Amniotic epithelial cell (primary cell): ENCODE results near the gene TAOK1.
A peak's percentile ranks its signal among the peaks of the same experiment; 100 is the strongest.

Source experiments
- DNase-seq: peaks from one replicate; pipeline ENCODE4 v3.0.0-alpha.2; 2010; ENCODE audit warnings: low read depth

Gene TAOK1

DNA sequence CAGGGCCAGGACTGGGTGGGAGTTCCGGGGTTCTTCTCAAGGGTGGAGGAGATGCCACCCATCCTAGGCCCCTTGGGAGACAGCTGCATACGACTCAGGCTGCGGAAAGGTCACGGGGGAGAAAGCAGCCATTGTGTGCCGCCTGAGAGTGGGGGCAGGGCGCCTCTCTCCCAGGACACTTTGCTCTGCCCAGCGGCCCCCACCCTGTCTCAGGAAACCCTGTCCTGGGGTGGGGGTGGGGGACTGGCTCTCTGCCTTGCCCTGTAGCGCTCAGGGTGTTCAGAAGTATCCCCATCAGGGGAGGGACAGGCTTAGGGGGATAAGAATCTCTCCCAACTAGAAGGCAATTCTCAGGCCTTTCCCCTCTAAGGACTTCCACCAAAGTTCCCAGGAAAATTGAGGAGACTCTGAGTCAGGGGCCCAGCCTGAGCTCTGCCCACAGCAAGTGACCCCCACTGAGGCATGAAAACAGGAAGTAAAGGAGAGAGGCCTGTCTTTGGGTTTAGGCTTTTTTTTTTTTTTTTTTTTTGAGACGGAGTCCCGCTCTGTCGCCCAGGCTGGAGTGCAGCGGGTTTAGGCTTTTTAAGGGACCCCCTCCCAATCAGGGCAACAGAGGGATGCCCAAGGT lies 194.4 kb downstream of the TAOK1 start:
- DNase-seq: no peak

DNA sequence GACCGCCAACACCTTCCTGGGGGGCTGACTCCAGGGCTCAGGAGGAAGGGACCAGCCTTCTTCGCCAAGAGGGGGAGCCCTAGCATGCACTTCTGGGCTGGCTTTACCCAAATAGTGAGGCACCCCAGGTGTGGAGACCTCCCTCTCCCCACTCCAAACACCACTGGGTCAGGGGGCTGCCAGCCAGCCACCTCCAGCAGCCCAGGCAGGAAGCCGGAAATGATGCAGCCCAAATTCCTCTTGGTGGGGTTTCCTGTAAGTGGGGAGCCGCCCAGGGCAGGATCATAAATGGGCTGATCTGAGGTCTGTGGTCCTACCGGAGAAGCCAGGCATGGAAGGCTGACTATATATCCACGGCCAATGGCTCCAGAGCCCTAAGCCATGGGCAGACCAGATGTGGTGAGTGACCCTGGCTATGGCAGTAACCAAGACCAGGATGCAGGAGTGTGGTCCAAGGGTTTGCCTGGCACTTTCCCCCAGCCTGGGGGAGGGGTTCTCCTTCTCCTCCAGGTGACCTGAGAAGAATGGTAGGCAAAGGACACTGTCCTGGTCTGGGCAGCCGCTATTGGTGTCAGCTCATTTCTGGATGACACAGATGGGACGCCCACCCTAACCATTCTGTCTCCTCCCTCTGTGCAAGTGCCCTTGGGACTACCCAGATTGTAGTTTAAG lies 195.1 kb downstream of the TAOK1 start:
- DNase-seq: no peak

DNA sequence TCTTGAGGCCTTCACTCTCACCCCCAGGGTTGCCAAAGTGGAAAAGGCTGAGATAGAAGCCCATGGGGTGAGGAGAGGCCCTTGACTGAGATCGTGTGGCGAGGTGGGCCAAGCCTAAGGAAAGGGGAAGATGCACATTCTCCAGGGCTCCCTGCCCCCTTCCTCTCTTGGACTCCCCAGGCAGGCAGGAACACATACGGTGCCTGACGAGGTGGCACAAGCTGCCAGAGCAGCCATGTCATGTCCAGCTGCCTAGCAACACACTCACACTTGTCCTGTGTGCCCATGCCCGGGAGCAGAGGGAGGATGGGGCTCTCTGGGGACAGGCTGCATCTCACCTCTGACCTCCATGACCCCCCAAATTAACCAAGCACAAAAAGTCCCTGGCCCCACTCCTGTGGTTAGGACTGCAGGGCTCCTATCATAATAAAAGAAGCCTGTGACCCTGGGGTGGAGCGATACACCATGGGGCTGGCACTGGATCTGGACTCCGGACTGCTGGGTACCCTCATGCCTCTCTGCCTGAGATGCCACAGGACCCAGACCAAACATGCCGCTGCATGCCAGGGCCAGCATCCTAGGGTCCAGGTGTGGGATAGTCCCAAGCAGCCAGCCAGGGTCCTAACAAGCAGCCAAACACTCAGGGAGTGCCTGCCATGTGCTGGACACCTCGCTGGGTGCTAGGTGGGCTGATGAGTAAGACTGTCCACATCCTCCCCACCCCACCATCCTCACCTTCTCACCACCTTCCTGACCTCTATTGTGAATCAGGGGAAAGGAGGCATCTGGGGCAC lies 196.7 kb downstream of the TAOK1 start:
- DNase-seq: no peak

DNA sequence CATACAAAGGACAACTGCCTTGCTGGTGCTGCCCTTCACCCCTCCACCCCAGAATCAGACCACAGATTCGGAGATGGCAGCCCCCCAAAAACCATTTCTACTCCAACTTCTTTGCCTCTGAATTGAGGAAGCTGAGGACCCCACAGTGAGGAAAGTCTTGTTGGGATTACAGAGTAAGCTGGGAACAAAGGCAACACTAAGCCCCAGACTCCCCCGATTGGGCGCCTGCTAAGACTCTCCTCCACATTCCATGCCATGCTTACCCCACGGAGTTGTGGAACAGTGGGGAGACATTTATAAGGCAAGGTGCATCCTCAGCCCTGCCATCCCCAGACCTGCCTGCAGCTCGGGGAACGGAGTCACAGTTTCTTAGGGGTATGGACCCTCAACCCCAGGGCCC lies 197.4 kb downstream of the TAOK1 start:
- DNase-seq: no peak

DNA sequence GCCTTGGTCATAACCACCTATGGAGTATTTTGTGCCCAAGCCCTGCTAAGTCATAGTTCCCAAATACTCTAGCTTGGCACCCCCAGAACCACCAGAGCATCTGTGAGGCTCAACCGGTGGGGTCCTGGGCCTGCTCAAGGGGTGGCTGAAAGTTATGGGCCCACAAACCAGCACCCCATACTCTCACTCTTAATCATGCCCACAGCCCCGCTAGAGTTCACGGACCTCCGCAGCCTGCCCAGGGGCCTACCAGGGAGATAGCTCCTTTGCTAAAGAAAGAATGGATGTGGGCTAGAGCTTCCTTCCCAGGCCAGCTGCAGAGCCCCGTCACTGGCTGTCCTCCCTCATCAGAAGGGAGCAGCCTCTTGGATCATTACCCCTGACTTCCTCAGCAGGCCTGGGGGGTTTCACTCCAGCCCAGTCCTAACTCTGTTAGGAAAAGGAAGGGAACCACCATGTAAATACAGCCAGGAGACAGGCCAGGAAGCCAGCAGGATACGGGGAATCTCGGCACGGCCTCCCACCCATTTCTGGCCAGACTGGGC lies 197.9 kb downstream of the TAOK1 start:
- no peak for DNase-seq

DNA sequence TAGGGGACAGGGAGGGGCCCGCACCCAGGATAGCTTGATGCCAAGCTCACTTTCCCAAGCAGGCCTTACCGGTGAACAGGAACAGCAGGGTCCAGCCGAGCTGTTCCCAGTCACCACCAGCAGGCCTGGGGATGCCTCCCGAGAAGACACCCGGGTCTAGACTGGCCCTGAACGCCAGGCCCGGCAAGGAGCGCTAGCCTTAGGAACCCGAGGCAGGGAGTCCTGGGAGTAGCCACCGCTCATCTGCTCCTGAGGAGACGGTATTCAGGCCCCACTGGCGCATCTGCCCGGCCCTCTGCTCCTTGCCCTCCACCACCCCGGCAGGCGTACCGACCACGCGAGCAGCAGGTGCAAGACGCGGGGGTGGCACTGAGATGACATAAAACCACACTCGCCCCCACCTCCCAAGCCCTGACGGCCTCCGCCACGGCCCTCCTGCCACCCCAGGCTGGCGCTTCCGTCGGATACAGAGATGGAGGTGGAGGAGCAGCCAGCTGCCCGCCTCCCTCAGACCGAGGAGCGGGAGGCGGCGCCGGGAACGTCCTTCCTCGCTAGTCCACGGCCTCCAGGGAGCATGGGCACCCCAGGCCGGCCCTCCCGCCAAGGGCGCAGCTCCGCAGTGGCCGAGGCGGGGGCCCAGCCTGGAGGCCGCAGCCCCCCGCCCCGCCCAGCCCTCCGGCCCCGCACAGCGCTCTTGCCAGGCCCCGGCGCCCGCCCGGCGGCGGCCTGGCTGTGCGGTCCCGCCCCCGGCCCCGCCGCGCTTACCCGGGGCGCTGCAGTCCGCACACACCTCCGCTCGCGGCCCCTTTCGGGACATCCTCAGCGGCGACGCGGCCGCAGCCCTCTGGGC lies 198.6 kb downstream of the TAOK1 start:
- DNase-seq: peak; percentile 16

DNA sequence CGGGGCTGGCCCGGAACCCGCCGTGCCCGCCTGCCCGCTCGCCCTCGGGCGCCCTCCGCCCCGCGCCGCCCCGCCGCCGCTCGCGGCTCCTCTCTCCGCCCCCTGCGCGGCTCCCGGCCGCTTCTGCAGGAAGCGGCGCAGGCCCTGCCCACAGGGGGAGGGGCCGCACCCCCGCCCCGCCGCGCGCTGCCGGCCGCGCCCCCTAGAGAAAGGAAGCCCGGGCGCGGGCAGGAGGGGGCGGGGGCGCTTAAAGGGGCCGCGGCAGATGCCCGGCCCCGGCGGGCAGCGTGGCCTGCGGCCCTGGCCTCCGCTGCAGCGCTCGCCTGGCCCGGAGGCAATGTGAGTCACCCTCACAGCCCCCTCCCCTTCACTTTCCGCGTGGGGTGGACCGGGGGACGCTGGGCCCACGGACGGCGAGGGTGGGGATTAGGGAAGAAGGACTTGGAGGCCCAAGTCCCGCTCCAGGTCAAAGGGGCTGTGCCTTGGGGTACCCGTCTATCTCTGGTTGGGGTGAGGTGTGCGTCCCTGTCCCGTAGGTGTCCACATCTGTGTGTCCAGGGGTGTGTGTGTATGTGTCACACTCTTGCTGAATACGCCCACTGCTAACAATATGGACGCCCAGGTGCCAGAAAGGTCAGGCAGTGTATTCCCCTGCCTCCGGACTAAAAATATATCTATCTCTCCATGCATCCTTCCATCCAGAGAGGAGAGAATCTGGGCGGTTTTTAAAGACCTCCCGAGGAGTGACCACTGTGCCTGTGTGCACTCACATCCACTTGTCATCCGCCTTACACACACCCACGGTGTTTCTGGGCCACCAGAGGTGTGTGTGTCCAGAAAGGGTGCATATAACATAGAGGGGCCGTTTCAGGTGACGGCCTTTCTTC lies 199.6 kb downstream of the TAOK1 start, which contains the start of gene GIT1:
GIT1 (minus strand) TSS at position 125 of the 887 bp plus-strand sequence. CDS start 270 bp downstream, outside the sequence.
- DNase-seq: peak; percentile 77

DNA sequence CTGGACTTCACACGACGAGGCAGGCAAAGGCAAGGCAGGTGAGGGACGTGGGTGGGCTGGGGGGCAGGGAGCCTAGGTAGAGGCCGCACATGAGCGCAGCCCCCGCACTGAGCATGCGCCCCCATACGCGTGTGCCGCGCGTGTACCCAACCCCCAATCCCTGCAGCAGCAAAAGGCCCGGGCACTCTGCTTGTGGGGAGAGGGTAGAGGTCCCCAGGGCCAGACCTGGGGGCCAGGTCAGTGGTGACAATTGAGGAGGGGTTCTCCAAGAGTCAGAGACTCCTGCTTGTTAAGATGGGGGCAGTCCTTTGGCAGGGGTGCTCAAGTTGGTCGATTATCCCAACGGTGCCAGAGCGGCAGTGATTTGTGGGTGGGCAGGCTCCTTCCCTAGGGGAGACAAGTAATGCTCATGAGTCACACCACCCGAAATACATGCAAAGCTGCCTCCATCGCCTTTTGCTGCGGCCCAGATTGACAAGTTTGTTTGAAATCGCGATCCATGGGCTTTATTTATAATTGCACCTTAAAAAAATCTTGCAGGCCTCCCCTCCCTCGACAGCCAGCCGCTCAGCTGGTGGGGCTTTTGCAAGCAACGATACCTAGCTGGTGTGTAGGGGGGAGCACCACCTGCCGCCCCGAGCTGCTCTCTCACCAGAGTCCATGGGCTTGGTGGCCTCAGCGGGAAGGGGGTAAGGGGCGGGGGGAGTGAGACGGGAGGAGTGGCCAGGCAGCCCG lies 200.4 kb downstream of the TAOK1 start:
- DNase-seq: peak; percentile 52

DNA sequence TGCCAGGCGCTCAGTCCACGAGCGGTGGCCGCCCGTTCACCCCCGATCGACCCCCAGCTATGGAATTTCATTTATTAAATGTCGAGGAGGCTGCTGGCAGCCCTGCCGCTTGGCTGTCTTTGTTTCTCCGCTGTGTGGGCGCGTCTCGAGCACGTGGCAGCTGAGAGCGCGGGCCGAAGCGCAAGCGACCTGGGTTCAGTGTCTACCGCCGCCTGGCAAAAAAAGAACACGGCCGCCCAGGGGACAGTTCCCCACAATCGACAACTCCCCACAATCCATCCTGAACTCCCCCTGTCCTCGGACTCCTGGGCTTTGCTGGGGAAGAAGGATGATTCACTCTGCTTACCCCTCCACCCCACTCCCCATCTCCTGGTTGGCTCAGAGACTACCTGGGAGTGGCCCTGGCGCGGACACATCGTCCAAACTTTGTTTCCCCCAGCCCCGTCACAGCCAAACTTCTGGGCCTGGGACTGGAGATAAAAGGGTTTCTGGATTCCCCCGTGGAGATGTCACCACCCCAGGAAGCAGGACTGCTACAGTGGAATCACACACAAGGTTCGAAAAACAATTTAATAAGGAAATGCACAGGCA lies 201.1 kb downstream of the TAOK1 start:
- DNase-seq: peak; percentile 50

DNA sequence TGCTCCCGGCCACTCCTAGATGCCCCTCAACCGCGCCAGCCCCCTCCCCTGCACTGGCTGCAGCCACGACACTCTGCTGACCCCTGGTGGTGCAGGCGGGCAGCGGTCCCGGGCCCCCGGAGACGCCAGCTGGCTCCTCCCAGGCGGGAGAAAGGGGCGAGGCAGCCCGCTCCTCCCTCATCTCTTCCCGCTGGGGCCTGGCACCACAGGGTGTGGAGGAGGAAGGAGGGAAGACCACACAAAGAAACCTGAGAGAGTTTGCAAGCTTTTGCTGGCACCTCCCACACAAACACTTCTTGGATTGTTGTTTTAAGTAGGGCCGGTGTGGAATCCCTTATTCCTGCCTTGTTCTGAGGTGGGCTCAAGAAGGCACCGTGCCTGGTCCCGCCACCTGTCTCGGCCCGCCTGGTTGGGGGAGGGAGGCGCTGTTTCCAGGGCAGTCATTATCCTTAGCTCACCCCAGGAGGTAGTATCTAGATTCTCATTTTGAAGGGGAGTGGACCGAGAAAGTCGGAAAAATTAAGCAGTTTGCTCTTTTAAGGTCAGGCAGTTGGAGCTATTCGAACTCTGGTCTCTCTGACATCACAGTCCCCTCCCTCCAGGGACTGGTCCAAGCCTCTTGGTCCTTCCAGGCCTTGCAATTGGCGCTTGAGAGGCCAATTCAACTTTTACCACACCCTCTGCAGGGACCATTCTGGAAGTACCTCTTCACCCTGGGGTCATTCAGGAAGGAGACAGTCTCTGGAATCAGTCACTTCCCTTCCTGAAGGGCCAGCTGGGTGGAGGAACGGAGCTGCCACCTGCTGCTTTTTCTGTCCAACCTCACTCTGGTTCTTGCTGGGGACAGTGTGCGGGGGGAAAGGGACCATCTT lies 201.8 kb downstream of the TAOK1 start:
- DNase-seq: peak; percentile 89

DNA sequence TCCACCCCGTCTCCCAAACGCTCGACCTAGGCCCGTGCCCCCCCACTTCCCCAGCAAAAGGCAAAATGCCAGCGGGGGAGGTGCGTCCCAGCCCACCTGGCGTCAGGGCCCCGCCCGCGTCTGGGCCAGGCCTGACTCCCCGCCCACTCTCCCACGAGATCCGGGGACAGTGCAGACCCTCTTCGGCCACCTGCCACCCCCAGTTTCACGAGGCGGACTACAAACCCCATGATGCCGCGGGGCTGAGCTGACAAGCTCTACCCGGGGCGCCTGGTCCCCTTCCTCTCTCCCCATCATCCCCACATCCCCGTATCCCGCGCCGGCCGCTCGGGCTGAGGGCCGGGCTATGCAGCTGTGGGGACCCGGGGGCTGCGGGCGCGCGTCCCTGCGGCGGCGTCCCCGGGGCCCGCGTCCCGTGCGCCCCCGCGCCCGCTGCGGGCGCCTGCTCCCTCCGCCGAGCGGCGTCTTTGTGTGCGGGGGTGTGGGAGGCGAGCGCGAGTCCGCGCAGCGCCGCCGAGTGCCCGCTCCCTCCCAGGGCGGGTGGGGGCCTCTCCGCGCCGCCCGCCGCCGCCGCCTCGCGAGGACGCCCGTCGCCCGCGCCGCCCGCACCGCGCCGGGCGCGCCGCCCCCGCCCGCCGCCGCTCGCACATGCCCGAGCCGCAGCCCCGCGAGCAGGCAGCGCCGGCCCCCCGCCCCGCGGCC lies 202.8 kb downstream of the TAOK1 start, which contains the start of gene ANKRD13B:
ANKRD13B (plus strand) TSS at position 283 of the 702 bp plus-strand sequence. CDS start 490 bp downstream, outside the sequence.
- no peak for DNase-seq

DNA sequence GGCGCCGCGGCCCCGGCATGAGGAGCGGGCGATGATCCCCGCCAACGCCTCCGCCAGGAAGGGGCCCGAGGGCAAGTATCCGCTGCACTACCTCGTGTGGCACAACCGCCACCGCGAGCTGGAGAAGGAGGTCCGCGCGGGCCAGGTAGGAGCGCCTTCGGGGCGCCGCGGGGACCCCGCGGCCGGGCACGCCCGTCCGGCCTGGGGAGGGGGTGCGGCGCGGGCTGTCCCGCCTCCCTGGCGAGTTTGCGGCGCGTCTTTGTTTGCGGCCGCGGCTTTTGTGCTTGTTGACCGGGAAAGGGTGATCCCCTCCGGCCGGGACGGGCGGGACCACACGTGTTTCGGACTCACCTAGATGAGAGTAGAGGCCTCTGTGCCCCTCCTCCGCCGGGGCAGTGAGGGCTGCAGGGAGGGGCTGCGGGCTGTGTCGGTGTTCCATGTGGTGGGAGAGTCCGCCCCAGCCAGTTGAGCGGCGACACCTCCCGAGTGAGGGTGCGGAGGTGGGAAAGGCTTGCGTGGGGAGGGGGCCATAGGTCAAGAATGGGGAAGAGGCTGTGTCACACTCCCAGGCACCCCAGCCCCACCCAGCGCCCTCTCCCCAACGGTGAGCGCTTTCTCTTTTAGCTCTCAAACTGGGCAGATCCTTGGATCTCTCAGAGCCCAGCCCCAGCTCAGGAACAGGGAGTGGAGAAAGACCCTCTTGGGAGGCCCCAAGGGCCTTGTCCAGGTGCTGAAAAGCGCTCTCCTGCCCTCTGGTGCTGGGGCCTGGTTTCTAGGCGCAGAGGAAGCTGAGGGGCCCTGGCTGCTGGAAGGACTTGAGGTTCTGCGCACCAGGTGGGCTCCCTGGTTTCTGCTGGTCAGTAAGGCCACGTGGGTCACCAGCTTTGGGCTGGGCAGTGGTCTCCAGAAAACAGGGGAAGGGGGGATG lies 203.7 kb downstream of the TAOK1 start:
- peak; percentile 31 for DNase-seq

DNA sequence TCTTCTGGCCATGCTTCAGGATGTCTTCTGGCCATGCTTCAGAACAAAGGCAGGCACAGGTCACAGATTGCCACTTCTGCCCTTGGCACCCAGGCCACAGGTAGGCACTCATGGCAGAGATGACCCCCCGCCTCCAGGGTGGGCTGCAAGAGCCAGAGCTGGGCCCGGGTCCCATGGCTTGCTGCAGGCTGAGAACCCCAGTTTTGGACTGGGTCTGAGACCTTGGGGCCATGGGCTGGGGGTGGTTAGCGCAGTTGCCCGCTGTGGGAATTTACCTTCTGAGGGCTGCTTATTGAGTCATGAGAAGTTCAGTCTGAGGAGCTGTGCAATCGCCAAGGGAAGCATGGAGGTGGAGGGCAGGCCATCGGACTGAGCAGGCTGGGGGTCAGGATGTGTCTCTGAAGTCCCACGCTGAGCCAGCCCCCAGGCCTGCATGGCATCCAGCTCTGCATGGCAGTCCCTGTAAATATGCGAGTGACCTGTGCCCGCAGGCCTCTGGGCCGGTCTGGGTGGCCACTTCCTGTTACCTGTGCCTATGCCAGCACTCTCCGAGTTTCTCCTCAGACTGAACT lies 204.4 kb downstream of the TAOK1 start:
- no peak for DNase-seq

DNA sequence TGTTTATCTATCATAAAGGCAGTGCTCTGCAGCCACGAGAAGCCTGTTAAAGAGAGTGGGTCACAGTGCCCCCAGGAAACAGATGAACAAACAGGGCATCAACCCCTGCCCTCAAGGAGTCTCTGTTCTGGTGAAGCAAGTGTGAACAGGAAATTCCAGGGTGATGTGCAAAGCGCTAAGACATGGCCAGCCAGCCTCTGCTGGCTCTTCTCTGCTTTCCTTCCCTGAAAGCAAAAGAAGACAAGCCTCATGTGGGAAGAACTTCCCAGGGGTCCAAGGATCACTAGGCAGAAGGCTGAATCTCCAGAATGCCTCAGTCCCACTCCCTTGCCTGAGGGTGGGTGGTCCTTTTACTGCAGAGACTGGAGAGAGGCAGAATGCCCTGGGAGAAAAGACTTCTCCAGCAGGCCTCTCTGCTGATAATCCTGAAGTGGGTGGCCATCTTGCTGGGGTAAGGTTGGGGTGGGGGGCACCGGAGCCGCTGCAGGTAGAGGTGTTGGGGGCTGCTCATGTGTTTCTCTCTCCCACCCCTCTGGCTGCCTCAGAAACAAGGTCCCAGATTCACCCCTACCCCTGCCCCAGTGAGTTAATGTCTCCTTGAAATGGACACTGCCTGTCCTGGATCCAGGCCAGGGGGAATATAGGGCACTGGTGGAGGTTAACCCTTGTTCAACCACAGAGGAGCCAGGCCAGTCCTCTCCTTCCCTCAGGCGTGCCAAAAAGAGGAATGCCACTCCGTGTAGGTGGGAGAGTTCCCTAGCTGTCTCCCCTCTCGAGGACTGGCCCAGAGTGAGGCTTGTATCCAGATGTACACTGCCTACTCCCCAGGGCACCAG lies 205.2 kb downstream of the TAOK1 start:
- no peak for DNase-seq
